HCT116 (cell line): ENCODE results near the gene RNASE9. TPM values are rescaled to one million over a fixed set of nuclear protein-coding genes. Genes with fewer than 3 reads are reported as not detected.

Experiments
- ATAC-seq: fragments of 200-7000 bp; cut with Tn5 transposase; 2 replicates; pipeline ENCODE4 v1.9.1; 2020; ENCODE audit warnings: mild to moderate bottlenecking, moderate library complexity
- BruUV-seq: library from RNA; stranded (reverse); fragments of 400-500 nt; replicated peaks from 2 replicates; lab custom pipeline; 2021; lab: Mats Ljungman, UMichigan
- CTCF ChIA-PET: fragments of 300-600 bp; sonication (Branson Sonifier 250); formaldehyde crosslinking; loops from one replicate; lab custom pipeline; 2021; ENCODE audit warnings: antibody characterized with exemption; lab: Charles Lee
- POLR2A ChIA-PET: fragments of 300-600, 350-600 bp; sonication (Branson Sonifier 250); formaldehyde crosslinking; loops from one replicate; lab custom pipeline; 2021; ENCODE audit warnings: antibody characterized with exemption; lab: Charles Lee
- RAD21 ChIA-PET, 2 experiments: fragments of 300-600 bp; sonication (Branson Sonifier 250); formaldehyde crosslinking; loops; one replicate each; lab custom pipeline; 2023; ENCODE audit warnings: low total read pairs in 2 of 2; ENCODE audit not compliant: uncharacterized antibody in 2 of 2, unreplicated experiment in 2 of 2, low non-redundant PET in 1 of 2; lab: Charles Lee
- DNase-seq: peaks from one replicate; pipeline ENCODE4 v3.0.0-alpha.2; 2010; ENCODE audit warnings: low read depth, low spot score
- H2AFZ ChIP-seq: fragments of 200-600 bp; shearing (Covaris generic), sonication (generic); 2 replicates; pipeline ENCODE4 v1.6.1; 2017; ENCODE audit warnings: low read depth, mixed run types, mixed read lengths, antibody characterized with exemption, low read length; ENCODE audit not compliant: poor library complexity, severe bottlenecking
- H3K27ac ChIP-seq: 2 replicates; pipeline ENCODE4 v1.5.1; 2012; ENCODE audit warnings: low read depth, low read length
- H3K27me3 ChIP-seq: fragments of 200-600 bp; sonication (generic); 2 replicates; pipeline ENCODE4 v1.6.1; 2016; ENCODE audit warnings: mixed run types, low read length, mixed read lengths; ENCODE audit not compliant: insufficient read depth
- H3K36me3 ChIP-seq, 2 experiments: fragments of 200-500 bp in 1 of 2; fragments of 200-600 bp in 1 of 2; sonication (Bioruptor generic) in 1 of 2; sonication (generic) in 1 of 2; 2 replicates each; pipeline versions ENCODE4 v1.5.1 to v1.6.1; 2014 to 2016; ENCODE audit warnings: low read length in 2 of 2, inconsistent platforms in 1 of 2, mixed read lengths in 1 of 2, mixed run types in 1 of 2; ENCODE audit not compliant: insufficient read depth in 2 of 2, control insufficient read depth in 1 of 2
- H3K4me1 ChIP-seq, 2 experiments: fragments of 200-600 bp in 1 of 2; sonication (generic) in 1 of 2; 2 replicates each; pipeline versions ENCODE4 v1.5.1 to v1.6.1; 2012 to 2017; ENCODE audit warnings: low read length in 2 of 2, inconsistent platforms in 1 of 2, mild to moderate bottlenecking in 1 of 2, mixed read lengths in 1 of 2, mixed run types in 1 of 2, moderate library complexity in 1 of 2; ENCODE audit not compliant: insufficient read depth in 2 of 2, control insufficient read depth in 1 of 2
- H3K4me2 ChIP-seq: fragments of 200-600 bp; sonication (generic); 2 replicates; pipeline ENCODE4 v1.6.1; 2017; ENCODE audit warnings: mixed run types, low read length, mixed read lengths
- H3K4me3 ChIP-seq, 2 experiments: fragments of 200-600 bp in 1 of 2; sonication (generic) in 1 of 2; replicated peaks in 1 of 2; 2 replicates each; pipeline ENCODE4 v1.5.1; 2011 to 2016; ENCODE audit warnings: low read length in 2 of 2, control low read depth in 1 of 2, low read depth in 1 of 2, mild to moderate bottlenecking in 1 of 2, mixed read lengths in 1 of 2, mixed run types in 1 of 2
- H3K79me2 ChIP-seq: fragments of 200-600 bp; sonication (generic); 2 replicates; pipeline ENCODE4 v1.6.1; 2017; ENCODE audit warnings: mild to moderate bottlenecking, mixed run types, low read length, moderate library complexity, mixed read lengths; ENCODE audit not compliant: insufficient read depth
- H3K9ac ChIP-seq: fragments of 200-600 bp; sonication (generic); 2 replicates; pipeline ENCODE4 v1.6.1; 2016; ENCODE audit warnings: low read length, mixed read lengths
- H3K9me2 ChIP-seq: fragments of 200-600 bp; sonication (generic), shearing (Covaris generic); 2 replicates; pipeline ENCODE4 v1.6.1; 2017; ENCODE audit warnings: mixed run types, mild to moderate bottlenecking, moderate library complexity; ENCODE audit not compliant: insufficient read depth
- H3K9me3 ChIP-seq, 2 experiments: fragments of 200-500 bp in 1 of 2; fragments of 200-600 bp in 1 of 2; sonication (Bioruptor generic) in 1 of 2; sonication (generic) in 1 of 2; 2 replicates each; pipeline ENCODE4 v1.6.1; 2014 to 2017; ENCODE audit warnings: low read length in 2 of 2, mixed read lengths in 2 of 2, inconsistent platforms in 1 of 2, low read depth in 1 of 2, mild to moderate bottlenecking in 1 of 2, mixed run types in 1 of 2, moderate library complexity in 1 of 2; ENCODE audit not compliant: control insufficient read depth in 1 of 2, insufficient read depth in 1 of 2
- H4K20me1 ChIP-seq: fragments of 200-600 bp; sonication (generic), shearing (Covaris generic); 2 replicates; pipeline ENCODE4 v1.6.1; 2017; ENCODE audit warnings: mixed run types, mild to moderate bottlenecking, moderate library complexity; ENCODE audit not compliant: insufficient read depth
- CEBPB ChIP-seq: IDR thresholded peaks from 2 replicates; pipeline ENCODE4 v1.6.1; 2012; ENCODE audit warnings: low read depth
- CTCF ChIP-seq, 3 experiments: fragments of 200-600 bp in 1 of 3; sonication (generic) in 1 of 3; IDR thresholded peaks in 2 of 3; conservative IDR thresholded peaks in 1 of 3; 2 replicates each; pipeline ENCODE4 v1.5.1; 2012 to 2017; ENCODE audit warnings: low read depth in 2 of 3, low read length in 2 of 3, antibody characterized with exemption in 1 of 3, borderline replicate concordance in 1 of 3, control low read depth in 1 of 3, mild to moderate bottlenecking in 1 of 3, mixed read lengths in 1 of 3, mixed run types in 1 of 3, moderate library complexity in 1 of 3; ENCODE audit not compliant: insufficient read depth in 1 of 3
- EZH2 ChIP-seq: fragments of 200-600 bp; sonication (generic); IDR thresholded peaks from 2 replicates; pipeline ENCODE4 v1.6.1; 2017; ENCODE audit warnings: antibody characterized with exemption, mixed run types
- EZH2phosphoT487 ChIP-seq: fragments of 200-600 bp; IDR thresholded peaks from 2 replicates; pipeline ENCODE4 v1.6.1; 2018; ENCODE audit warnings: antibody characterized with exemption, borderline replicate concordance
- MAX ChIP-seq: IDR thresholded peaks from 2 replicates; pipeline ENCODE4 v1.6.1; 2012
- POLR2A ChIP-seq: IDR thresholded peaks from 2 replicates; pipeline ENCODE4 v1.7.0; 2011; ENCODE audit warnings: borderline replicate concordance; ENCODE audit not compliant: insufficient read depth, insufficient read length; ENCODE audit errors: extremely low read depth
- RAD21 ChIP-seq: IDR thresholded peaks from 2 replicates; pipeline ENCODE4 v1.6.1; 2012; ENCODE audit warnings: low read depth, mild to moderate bottlenecking
- TCF7L2 ChIP-seq: IDR thresholded peaks from 2 replicates; pipeline ENCODE4 v1.7.0; 2011; ENCODE audit warnings: borderline replicate concordance, inconsistent platforms; ENCODE audit not compliant: insufficient read depth, insufficient read length; ENCODE audit errors: extremely low read depth
- ZBTB33 ChIP-seq: IDR thresholded peaks from 2 replicates; pipeline ENCODE4 v1.6.1; 2011; ENCODE audit warnings: mild to moderate bottlenecking, low read length, moderate library complexity; ENCODE audit not compliant: insufficient replicate concordance; ENCODE audit errors: extremely low read depth
- ZNF274 ChIP-seq: fragments of 200-500 bp; sonication (Bioruptor generic); IDR thresholded peaks from 2 replicates; pipeline ENCODE4 v1.6.1; 2014; ENCODE audit warnings: mild to moderate bottlenecking, low read depth, low read length, inconsistent platforms
- intact Hi-C: fragments of 100-400 bp; cut with micrococcal nuclease; formaldehyde crosslinking; loops from 2 replicates; pipeline ENCODE4 v1.10.0; 2022
- total RNA-seq: library from RNA; stranded (reverse); gene quantifications from one replicate; pipeline ENCODE4 v1.2.1, GENCODE V29; 2021; ENCODE audit not compliant: unreplicated experiment

RNASE9 gene
- total RNA-seq, 1 experiment from 2014 or later: not detected

- H3K9me2 ChIP-seq: no peaks in the 10 kb centered on the region
- no peaks in the 10 kb centered on the region for H4K20me1 ChIP-seq
- DNase-seq (no peak), ATAC-seq (no peak)
- no peaks in the 10 kb centered on the region for H3K79me2 ChIP-seq
- H3K36me3 ChIP-seq: no peaks in the 10 kb centered on the region
- H3K27me3 ChIP-seq: no peaks in the 10 kb centered on the region
- no peaks in the 10 kb centered on the region for H3K9me3 ChIP-seq
- no peaks in the 10 kb centered on the region for H3K4me1 ChIP-seq
- TF ChIP-seq TCF7L2 (no peak), RAD21 (no peak), POLR2A (no peak), ZNF274 (no peak), MAX (no peak), EZH2phosphoT487 (no peak), CEBPB (no peak)
- H2AFZ ChIP-seq: no peak overlapping the region
- H3K9ac ChIP-seq: no peak overlapping the region
- no TSS peak for BruUV-seq
- no peak overlapping the region for H3K27ac ChIP-seq
- RAD21 ChIA-PET: no interaction called here
- intact Hi-C loops: no loop called here
- no peak overlapping the region for H3K4me2 ChIP-seq
- H3K4me3 ChIP-seq: no peak overlapping the region
- CTCF ChIA-PET: no interaction called here
- POLR2A ChIA-PET: no interaction called here
These were observed 45.0 kb downstream of the RNASE9 start for GRCh38 chr14:20515846-20516245.

- Histone ChIP-seq H3K27ac (no peak overlapping the region), H4K20me1 (no peaks in the 10 kb centered on the region), H3K36me3 (no peaks in the 10 kb centered on the region), H3K27me3 (no peaks in the 10 kb centered on the region), H3K9ac (no peak overlapping the region), H2AFZ (no peak overlapping the region), H3K4me3 (no peak overlapping the region), H3K9me3 (no peaks in the 10 kb centered on the region), H3K4me2 (no peak overlapping the region), H3K4me1 (no peaks in the 10 kb centered on the region), H3K9me2 (no peaks in the 10 kb centered on the region), H3K79me2 (no peaks in the 10 kb centered on the region)
- intact Hi-C loops: no loop called here
- CTCF ChIA-PET: interaction anchor here (1.2 kb wide), 1 partner anchor 18 kb away, joined by 3 read pairs; no protein-coding TSS in a partner anchor
- RAD21 ChIA-PET: no interaction called here
- POLR2A ChIA-PET: no interaction called here
- ATAC-seq (no peak), DNase-seq (no peak)
- BruUV-seq: no TSS peak
- TF ChIP-seq TCF7L2 (no peak), EZH2 (no peak), ZBTB33 (no peak), POLR2A (no peak), RAD21 (no peak), CTCF (IDR thresholded peaks at IDR 0.05 in 2 of 3, conservative IDR thresholded peaks at IDR 0.05 in 1 of 3; ENCODE audit: borderline replicate concordance in 1 of 3, insufficient read depth in 1 of 3, low read depth in 2 of 3, low read length in 2 of 3) (no peak)
These were observed 48.5 kb downstream of the RNASE9 start for GRCh38 chr14:20512177-20512905.
